ENCODE measurements around the gene ALKBH6.

GRCh38 chr19:35975608-35976214, 38.3 kb downstream of the ALKBH6 start:
- TF ChIP-seq CTCF (optimal IDR thresholded peaks at IDR 0.05 in 1 of 3, IDR thresholded peaks at IDR 0.05 in 1 of 3, conservative IDR thresholded peaks at IDR 0.05 in 1 of 3; ENCODE audit: extremely low read depth in 1 of 3, insufficient read depth in 2 of 3, low read length in 3 of 3) (no peak), EZH2 (IDR thresholded peaks at IDR 0.05; ENCODE audit: low read length) (no peak)
